HepG2 (cell line): ENCODE results near the gene CNKSR3.

ENCODE experiments used
- ATF7-NPFF ChIP-seq: sonication (generic); formaldehyde crosslinking; IDR thresholded peaks from 2 replicates; pipeline ENCODE4 v1.8.1; 2023; ENCODE audit warnings: mild to moderate bottlenecking, low read depth, missing genetic modification reagents, moderate library complexity
- CTCF ChIP-seq: sonication (generic); formaldehyde crosslinking; IDR thresholded peaks from 2 replicates; pipeline ENCODE4 v1.5.0; 2020; ENCODE audit warnings: mild to moderate bottlenecking, missing genetic modification reagents, moderate library complexity
- EP300 ChIP-seq, 3 experiments: sonication (generic) in 1 of 3; formaldehyde crosslinking in 1 of 3; IDR thresholded peaks; 2 replicates each; pipeline versions ENCODE4 v1.5.1 to v1.6.1; 2011 to 2020; ENCODE audit warnings: low read depth in 2 of 3, low read length in 2 of 3, borderline replicate concordance in 1 of 3, improper control_type of control experiment in 1 of 3, mild to moderate bottlenecking in 1 of 3, missing genetic modification reagents in 1 of 3, moderate library complexity in 1 of 3
- EZH2 ChIP-seq: conservative IDR thresholded peaks from 2 replicates; pipeline ENCODE4 v1.6.1; 2012; ENCODE audit warnings: mild to moderate bottlenecking, low read depth, low read length, moderate library complexity
- MLX ChIP-seq: IDR thresholded peaks from 2 replicates; pipeline ENCODE4 v1.6.1; 2016
- NFATC3 ChIP-seq: sonication (generic); formaldehyde crosslinking; IDR thresholded peaks from 2 replicates; pipeline ENCODE4 v1.5.1; 2020; ENCODE audit warnings: mild to moderate bottlenecking, missing genetic modification reagents
- POLR2AphosphoS5 ChIP-seq: IDR thresholded peaks from 2 replicates; pipeline ENCODE4 v1.6.1; 2012; ENCODE audit warnings: low read depth, low read length
- REST ChIP-seq, 2 experiments: IDR thresholded peaks; 2 replicates each; pipeline ENCODE4 v1.6.1; 2011 to 2012; ENCODE audit warnings: low read length in 2 of 2, borderline replicate concordance in 1 of 2, low read depth in 1 of 2, mild to moderate bottlenecking in 1 of 2, moderate library complexity in 1 of 2
- TCF7 ChIP-seq: sonication (generic); IDR thresholded peaks from 2 replicates; pipeline ENCODE4 v1.6.1; 2016; ENCODE audit warnings: antibody characterized with exemption, low read depth
- ZBTB38 ChIP-seq: sonication (generic); formaldehyde crosslinking; IDR thresholded peaks from 2 replicates; pipeline ENCODE4 v1.5.1; 2020; ENCODE audit warnings: mild to moderate bottlenecking, missing genetic modification reagents
- ZFX ChIP-seq: sonication (generic); formaldehyde crosslinking; IDR thresholded peaks from 2 replicates; pipeline ENCODE4 v1.4.0; 2020; ENCODE audit warnings: mild to moderate bottlenecking, low read depth, missing genetic modification reagents, moderate library complexity
- ZSCAN22 ChIP-seq: sonication (generic); formaldehyde crosslinking; IDR thresholded peaks from 2 replicates; pipeline ENCODE4 v1.4.0; 2020; ENCODE audit warnings: mild to moderate bottlenecking, missing genetic modification reagents

GRCh38 chr6:154543628-154544027, 33.1 kb upstream of the CNKSR3 start:
- no peak for TF ChIP-seq REST (IDR thresholded peaks at IDR 0.05; ENCODE audit: borderline replicate concordance in 1 of 2, low read depth in 1 of 2, low read length in 2 of 2)
- no peak for TF ChIP-seq ZFX (CRISPR knock-in tag)
- no peak for TF ChIP-seq POLR2AphosphoS5
- no peak for TF ChIP-seq EP300 (IDR thresholded peaks at IDR 0.05; ENCODE audit: low read depth in 2 of 2, low read length in 2 of 2)
- TF ChIP-seq EP300 (CRISPR knock-in tag; IDR thresholded peaks at IDR 0.05; ENCODE audit: borderline replicate concordance), result no peak
- no peak for TF ChIP-seq ZBTB38 (CRISPR knock-in tag)
- no peak for TF ChIP-seq CTCF
- no peak for TF ChIP-seq EZH2
- TF ChIP-seq TCF7, result no peak
- TF ChIP-seq ZSCAN22 (CRISPR knock-in tag), result no peak
- TF ChIP-seq MLX (CRISPR knock-in tag), result no peak
- no peak for TF ChIP-seq ATF7-NPFF
- no peak for TF ChIP-seq NFATC3
